Smooth muscle cell (in vitro differentiated cells): ENCODE data around the gene TP73. TPM values are rescaled to one million over a fixed set of nuclear protein-coding genes. Genes with fewer than 3 reads are reported as not detected.

Source experiments
- DNase-seq: peaks from one replicate; lab custom pipeline; 2025; ENCODE audit not compliant: unreplicated experiment; lab: John Stamatoyannopoulos, UW
- H2AFZ ChIP-seq: fragments of 200-600 bp; sonication (generic); 2 replicates; pipeline ENCODE4 v1.6.0; 2016; ENCODE audit warnings: antibody characterized with exemption, low read depth, mild to moderate bottlenecking
- H3F3A ChIP-seq: fragments of 200-600 bp; sonication (generic); 2 replicates; pipeline ENCODE4 v1.6.0; 2017; ENCODE audit warnings: antibody characterized with exemption, low read depth
- H3K27ac ChIP-seq: fragments of 200-600 bp; sonication (generic); 2 replicates; pipeline ENCODE4 v1.5.1; 2016; ENCODE audit warnings: low read depth, mild to moderate bottlenecking
- H3K27me3 ChIP-seq: fragments of 200-600 bp; sonication (generic); 2 replicates; pipeline ENCODE4 v1.6.1; 2016; ENCODE audit warnings: low read depth, mild to moderate bottlenecking
- H3K36me3 ChIP-seq: fragments of 200-600 bp; sonication (generic); 2 replicates; pipeline ENCODE4 v1.5.1; 2016; ENCODE audit warnings: low read depth
- H3K4me1 ChIP-seq: fragments of 200-600 bp; sonication (generic); 2 replicates; pipeline ENCODE4 v1.5.1; 2016; ENCODE audit warnings: low read depth
- H3K4me2 ChIP-seq: fragments of 200-600 bp; sonication (generic); 2 replicates; pipeline ENCODE4 v1.6.0; 2016; ENCODE audit warnings: mild to moderate bottlenecking
- H3K4me3 ChIP-seq: fragments of 200-600 bp; sonication (generic); 2 replicates; pipeline ENCODE4 v1.5.1; 2016; ENCODE audit warnings: mild to moderate bottlenecking
- H3K79me2 ChIP-seq: fragments of 200-600 bp; sonication (generic); 2 replicates; pipeline ENCODE4 v1.6.0; 2016; ENCODE audit warnings: low read depth, mild to moderate bottlenecking
- H3K9ac ChIP-seq: fragments of 200-600 bp; sonication (generic); 2 replicates; pipeline ENCODE4 v1.6.0; 2016; ENCODE audit warnings: low read depth
- H3K9me3 ChIP-seq: fragments of 200-600 bp; sonication (generic); replicated peaks from 2 replicates; pipeline ENCODE4 v1.5.1; 2016; ENCODE audit warnings: low read depth
- H4K20me1 ChIP-seq: fragments of 200-600 bp; sonication (generic); 2 replicates; pipeline ENCODE4 v1.6.0; 2016; ENCODE audit warnings: low read depth
- CTCF ChIP-seq: fragments of 200-600 bp; sonication (generic); IDR thresholded peaks from 2 replicates; pipeline ENCODE4 v1.5.1; 2017; ENCODE audit warnings: borderline replicate concordance, mild to moderate bottlenecking, antibody characterized with exemption; ENCODE audit not compliant: insufficient read depth, poor library complexity, severe bottlenecking
- WGBS: methylation state at CpG from one replicate; pipeline ENCODE4 v1.1.7; 2016; ENCODE audit warnings: low lambda C conversion rate; 5-methylcytosine and 5-hydroxymethylcytosine counted together
- polyA plus RNA-seq: library from polyadenylated mRNA; unstranded; fragments of >200 nt; fragmentation: Nextera tagmentation; extraction: Ambion mirVana; gene quantifications from 2 replicates; pipeline ENCODE4 v1.2.1, GENCODE V29; 2016
- total RNA-seq: library from RNA; depleted of rRNA; stranded (reverse); fragments of >200 nt; gene quantifications from 2 replicates; pipeline ENCODE4 v1.2.3, GENCODE V29; 2014

Gene TP73
- total and polyA plus RNA-seq, 2 experiments from 2014 or later = 0.22 TPM; not detected in 1

GRCh38 chr1:3628445-3628844, 23.9 kb upstream of the TP73 start:
- WGBS = 76% methylated on average over 10 of the region's 10 CpGs
- DNase-seq = no peak
- Histone ChIP-seq H4K20me1 (no peaks in the 10 kb centered on the region), H2AFZ (no peak overlapping the region), H3K79me2 (no peaks in the 10 kb centered on the region), H3F3A (no peaks in the 10 kb centered on the region), H3K4me3 (no peak overlapping the region), H3K4me2 (no peak overlapping the region), H3K9me3 (no peaks in the 10 kb centered on the region), H3K27me3 (no peaks in the 10 kb centered on the region), H3K4me1 (peaks cover 5% of the 10 kb centered on the region), H3K27ac (no peak overlapping the region), H3K9ac (no peak overlapping the region), H3K36me3 (no peaks in the 10 kb centered on the region)
- no peak for TF ChIP-seq CTCF

GRCh38 chr1:3629561-3630160, 22.7 kb upstream of the TP73 start:
- Histone ChIP-seq H3K27me3 (no peaks in the 10 kb centered on the region), H3F3A (no peaks in the 10 kb centered on the region), H2AFZ (no peak overlapping the region), H3K27ac (no peak overlapping the region), H3K9me3 (no peaks in the 10 kb centered on the region), H3K4me2 (no peak overlapping the region), H3K79me2 (no peaks in the 10 kb centered on the region), H3K9ac (no peak overlapping the region), H3K4me1 (no peaks in the 10 kb centered on the region), H3K4me3 (no peak overlapping the region), H4K20me1 (no peaks in the 10 kb centered on the region), H3K36me3 (no peaks in the 10 kb centered on the region)
- DNase-seq = no peak
- 98% methylated on average over 16 of the region's 16 CpGs for WGBS
- TF ChIP-seq CTCF = no peak

- Histone ChIP-seq H3K36me3 (no peaks in the 10 kb centered on the region), H3K9ac (no peak overlapping the region), H4K20me1 (no peaks in the 10 kb centered on the region), H3K27ac (no peak overlapping the region), H3K27me3 (no peaks in the 10 kb centered on the region), H3K79me2 (no peaks in the 10 kb centered on the region), H3K4me3 (no peak overlapping the region), H3F3A (no peaks in the 10 kb centered on the region), H3K4me1 (no peaks in the 10 kb centered on the region), H3K4me2 (no peak overlapping the region), H2AFZ (no peak overlapping the region), H3K9me3 (no peaks in the 10 kb centered on the region)
- 87% methylated on average over 11 of the region's 11 CpGs for WGBS
- no peak for DNase-seq
- TF ChIP-seq CTCF = no peak
Observed at GRCh38 chr1:3630161-3630611, 22.1 kb upstream of the TP73 start.

- H3K36me3 ChIP-seq = no peaks in the 10 kb centered on the region
- DNase-seq = no peak
- H3K27ac ChIP-seq = no peak overlapping the region
- no peaks in the 10 kb centered on the region for H3K79me2 ChIP-seq
- no peaks in the 10 kb centered on the region for H3F3A ChIP-seq
- no peak overlapping the region for H3K9ac ChIP-seq
- H3K4me1 ChIP-seq = no peaks in the 10 kb centered on the region
- TF ChIP-seq CTCF = no peak
- no peaks in the 10 kb centered on the region for H3K27me3 ChIP-seq
- WGBS = 91% methylated on average over 9 of the region's 9 CpGs
- H3K9me3 ChIP-seq = no peaks in the 10 kb centered on the region
- H3K4me2 ChIP-seq = no peak overlapping the region
- H3K4me3 ChIP-seq = no peak overlapping the region
- no peak overlapping the region for H2AFZ ChIP-seq
- no peaks in the 10 kb centered on the region for H4K20me1 ChIP-seq
Observed at GRCh38 chr1:3630914-3631313, 21.4 kb upstream of the TP73 start.
